ENCODE data around the gene UGGT1.

The UGGT1 gene

DNA sequence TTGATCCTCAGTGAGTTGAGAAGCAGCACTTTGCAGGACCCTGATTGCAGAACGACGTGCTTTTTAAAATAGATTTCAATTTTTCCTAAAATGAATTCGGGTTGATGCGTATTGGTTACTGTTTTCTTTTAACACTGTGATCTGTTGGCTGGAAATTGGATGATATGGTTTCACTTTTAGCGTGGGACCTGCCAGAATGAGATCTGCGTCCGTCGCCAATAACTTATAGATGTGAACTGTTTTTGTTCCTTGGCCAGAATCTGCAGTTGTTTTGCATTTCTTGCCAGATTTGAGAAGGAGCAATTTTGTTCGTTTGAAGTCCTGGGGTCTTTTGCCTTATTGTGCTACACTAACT lies 703 bp downstream of the UGGT1 start:
- peaks cover 55% of the 10 kb centered on the region for H3K79me2 ChIP-seq (ENCODE audit: insufficient read depth, low read length)
- peak overlapping the region; percentile 82 for H3K4me3 ChIP-seq (ENCODE audit: low read length, poor library complexity, severe bottlenecking)
- no peaks in the 10 kb centered on the region for H3F3A ChIP-seq (ENCODE audit: low read depth)
- H3K36me3 ChIP-seq (ENCODE audit: insufficient read depth, low read length), result no peaks in the 10 kb centered on the region
- H3K9me2 ChIP-seq (replicated peaks; ENCODE audit: low read depth, low read length), result no peaks in the 10 kb centered on the region
- peak overlapping the region; percentile 84 for H3K9ac ChIP-seq (ENCODE audit: low read depth, low read length, poor library complexity, severe bottlenecking)
- peak overlapping the region; percentile 47 for H2AFZ ChIP-seq (ENCODE audit: low read length)
- H3K9me3 ChIP-seq (ENCODE audit: insufficient read depth, low read depth, low read length), result no peaks in the 10 kb centered on the region
- no peak for TF ChIP-seq EZH2phosphoT487 (IDR thresholded peaks at IDR 0.05; ENCODE audit: borderline replicate concordance)
- no peak for TF ChIP-seq CTCF (conservative IDR thresholded peaks at IDR 0.05; ENCODE audit: low read length)
- no peaks in the 10 kb centered on the region for H3K27me3 ChIP-seq (ENCODE audit: insufficient read depth, low read length, poor library complexity, severe bottlenecking)
- peaks cover 35% of the 10 kb centered on the region for H3K4me1 ChIP-seq (ENCODE audit: insufficient read depth, low read length, poor library complexity, severe bottlenecking)
- H3K4me2 ChIP-seq (ENCODE audit: low read depth, low read length, poor library complexity, severe bottlenecking), result peak overlapping the region; percentile 82
- peaks cover 25% of the 10 kb centered on the region for H4K20me1 ChIP-seq (ENCODE audit: insufficient read depth, low read length, poor library complexity, severe bottlenecking)

DNA sequence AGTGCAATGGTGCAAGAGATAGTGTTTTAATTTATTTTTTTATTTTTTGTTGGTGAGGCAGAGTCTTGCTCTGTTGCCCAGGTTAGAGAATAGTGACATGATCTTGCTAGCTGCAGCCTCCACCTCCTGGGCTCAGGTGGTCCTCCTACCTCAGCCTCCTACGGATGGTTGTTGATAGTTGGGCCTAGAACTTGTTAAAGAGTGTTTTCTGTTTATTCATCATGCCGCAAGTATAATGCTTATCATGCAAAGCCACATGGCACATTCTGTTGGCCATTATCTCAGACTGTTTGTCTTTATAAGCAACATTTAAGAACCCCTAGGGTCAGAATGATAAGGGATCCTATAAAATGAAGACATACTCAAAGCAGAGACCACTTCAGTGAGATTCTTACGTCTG lies 1.7 kb downstream of the UGGT1 start:
- no peak overlapping the region for H2AFZ ChIP-seq (ENCODE audit: low read length)
- H3K9me3 ChIP-seq (ENCODE audit: insufficient read depth, low read depth, low read length), result no peaks in the 10 kb centered on the region
- peak overlapping the region; percentile 82 for H3K4me2 ChIP-seq (ENCODE audit: low read depth, low read length, poor library complexity, severe bottlenecking)
- H3K9ac ChIP-seq (ENCODE audit: low read depth, low read length, poor library complexity, severe bottlenecking), result peak overlapping the region; percentile 46
- H3K36me3 ChIP-seq (ENCODE audit: insufficient read depth, low read length), result peaks cover 3% of the 10 kb centered on the region; the same call in 1 of the 2 replicates
- no peaks in the 10 kb centered on the region for H3F3A ChIP-seq (ENCODE audit: low read depth)
- TF ChIP-seq EZH2phosphoT487 (IDR thresholded peaks at IDR 0.05; ENCODE audit: borderline replicate concordance) (no peak), CTCF (conservative IDR thresholded peaks at IDR 0.05; ENCODE audit: low read length) (no peak)
- peaks cover 35% of the 10 kb centered on the region for H3K4me1 ChIP-seq (ENCODE audit: insufficient read depth, low read length, poor library complexity, severe bottlenecking)
- no peaks in the 10 kb centered on the region for H3K9me2 ChIP-seq (replicated peaks; ENCODE audit: low read depth, low read length)
- peaks cover 58% of the 10 kb centered on the region for H3K79me2 ChIP-seq (ENCODE audit: insufficient read depth, low read length)
- H3K4me3 ChIP-seq (ENCODE audit: low read length, poor library complexity, severe bottlenecking), result peak overlapping the region; percentile 82
- no peaks in the 10 kb centered on the region for H3K27me3 ChIP-seq (ENCODE audit: insufficient read depth, low read length, poor library complexity, severe bottlenecking)
- peaks cover 25% of the 10 kb centered on the region for H4K20me1 ChIP-seq (ENCODE audit: insufficient read depth, low read length, poor library complexity, severe bottlenecking)

- Histone ChIP-seq H3K79me2 (ENCODE audit: insufficient read depth, low read length) (peaks cover 58% of the 10 kb centered on the region), H3K4me1 (ENCODE audit: insufficient read depth, low read length, poor library complexity, severe bottlenecking) (peaks cover 35% of the 10 kb centered on the region), H3K9me3 (ENCODE audit: insufficient read depth, low read depth, low read length) (no peaks in the 10 kb centered on the region), H3K27me3 (ENCODE audit: insufficient read depth, low read length, poor library complexity, severe bottlenecking) (no peaks in the 10 kb centered on the region), H4K20me1 (ENCODE audit: insufficient read depth, low read length, poor library complexity, severe bottlenecking) (peaks cover 25% of the 10 kb centered on the region), H3K9ac (ENCODE audit: low read depth, low read length, poor library complexity, severe bottlenecking) (peak overlapping the region; percentile 46), H3F3A (ENCODE audit: low read depth) (no peaks in the 10 kb centered on the region), H2AFZ (ENCODE audit: low read length) (no peak overlapping the region), H3K4me3 (ENCODE audit: low read length, poor library complexity, severe bottlenecking) (peak overlapping the region; percentile 82), H3K4me2 (ENCODE audit: low read depth, low read length, poor library complexity, severe bottlenecking) (peak overlapping the region; percentile 82), H3K36me3 (ENCODE audit: insufficient read depth, low read length) (peaks cover 12% of the 10 kb centered on the region; the same call in 1 of the 2 replicates), H3K9me2 (replicated peaks; ENCODE audit: low read depth, low read length) (no peaks in the 10 kb centered on the region)
- TF ChIP-seq CTCF (conservative IDR thresholded peaks at IDR 0.05; ENCODE audit: low read length) (no peak), EZH2phosphoT487 (IDR thresholded peaks at IDR 0.05; ENCODE audit: borderline replicate concordance) (no peak)
These were observed 2.8 kb downstream of the UGGT1 start for GRCh38 chr2:128093762-128094161.
